Measurements from ENCODE around the gene IGF1R. TPM values are rescaled to one million over a fixed set of nuclear protein-coding genes. Genes with fewer than 3 reads are reported as not detected.
"Not testable (repeated sequence)": the region's sequence is repeated elsewhere in the genome, so short reads cannot be mapped to it uniquely, and the experiment has no call there.

IGF1R gene
- total RNA-seq, 1 experiment from 2014 or later = 125 TPM

DNA sequence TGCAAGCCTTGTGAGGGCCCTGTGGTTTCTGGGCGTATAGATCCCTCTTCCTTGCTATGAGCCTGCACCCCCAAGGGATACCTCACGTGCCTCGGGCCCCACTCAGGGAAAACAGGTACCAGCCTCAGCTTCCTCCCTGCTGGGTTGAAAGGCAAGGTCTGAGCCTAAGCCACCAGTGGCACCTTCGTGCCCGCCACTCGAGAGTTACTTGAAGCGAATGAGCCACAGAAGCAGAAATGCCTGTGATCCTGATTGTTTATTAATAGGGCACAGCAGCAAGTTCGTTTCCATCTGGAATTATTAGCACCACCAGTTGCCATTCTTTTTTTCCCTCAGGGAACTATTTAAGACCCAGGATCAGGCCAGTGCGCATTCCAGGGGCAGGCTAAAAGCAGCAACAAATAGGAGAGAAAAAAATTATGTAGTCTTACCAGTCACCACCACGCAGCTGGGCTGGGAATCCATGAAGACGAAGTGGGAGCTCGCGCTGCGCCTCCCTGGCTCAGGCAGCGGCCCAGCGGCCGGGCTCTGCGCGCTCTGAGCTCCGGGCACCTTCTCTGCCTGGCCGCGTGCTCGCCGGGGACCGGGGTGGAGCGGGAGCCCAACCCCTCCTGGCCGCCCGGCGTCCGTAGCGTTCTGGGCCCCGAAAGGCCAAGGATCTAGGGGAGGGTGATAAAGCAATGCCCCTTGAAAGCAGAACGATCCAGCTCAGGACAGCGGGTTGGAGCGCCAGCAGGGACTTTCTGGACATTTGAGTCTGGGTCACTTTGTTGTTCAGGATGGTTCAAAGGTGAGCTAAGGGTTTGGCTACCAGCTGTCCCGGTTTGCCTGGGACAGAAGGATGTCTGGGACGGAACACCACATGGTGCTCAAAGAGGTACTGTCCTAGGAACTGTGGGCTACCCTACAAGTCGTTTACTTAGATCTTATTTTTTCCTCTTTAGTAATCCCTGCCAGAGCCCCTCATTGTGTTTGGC, 356.9 kb downstream of the IGF1R start:
- DNase-seq (ENCODE audit: low spot score) (peak; percentile 28), ATAC-seq (peak; percentile 87)
- H3K4me3 Mint-ChIP-seq; H3K4me1 Mint-ChIP-seq; H3K27me3 Mint-ChIP-seq (ENCODE audit: low read depth); H3K27ac Mint-ChIP-seq; H3K36me3 Mint-ChIP-seq; POLR2A ChIA-PET: not testable (repeated sequence)
- CTCF ChIA-PET = interaction anchor here (0.6 to 1.6 kb wide), 5 partner anchors 9 to 72 kb away, joined by 3 to 8 read pairs (median 4); no protein-coding TSS in a partner anchor
- H3K9me3 Mint-ChIP-seq = peaks cover 12% of the 10 kb centered on the region
- TF ChIP-seq, protein P1, sequence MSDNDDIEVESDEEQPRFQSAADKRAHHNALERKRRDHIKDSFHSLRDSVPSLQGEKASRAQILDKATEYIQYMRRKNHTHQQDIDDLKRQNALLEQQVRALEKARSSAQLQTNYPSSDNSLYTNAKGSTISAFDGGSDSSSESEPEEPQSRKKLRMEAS (CRISPR knock-in tag; IDR thresholded peaks at IDR 0.05) = peak; percentile 39; the same call in 1 of the 2 replicates

DNA sequence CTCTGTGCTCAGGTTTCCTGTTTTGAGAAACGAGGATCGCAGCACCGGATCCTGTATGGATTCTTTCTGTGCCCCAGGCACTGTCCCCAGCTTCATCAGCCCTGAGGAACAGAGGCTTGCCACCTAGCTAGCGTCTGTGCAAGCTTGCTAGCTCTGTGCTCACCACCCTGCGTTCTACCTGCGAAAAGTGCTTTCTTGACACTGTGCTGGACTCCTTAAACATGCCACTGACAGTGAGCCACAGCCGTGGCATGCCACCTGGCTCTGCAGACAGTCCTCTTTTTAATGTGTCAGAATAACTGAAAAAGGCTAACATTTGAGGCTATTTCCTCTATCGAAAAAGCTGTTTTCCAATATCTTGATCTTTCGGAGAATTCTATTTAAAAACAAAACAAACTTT, 357.8 kb downstream of the IGF1R start:
- peak overlapping the region; percentile 36; the same call in 1 of the 2 replicates for H3K27ac Mint-ChIP-seq

More for the DNA sequence above, 357.8 kb downstream of the IGF1R start:
- TF ChIP-seq, protein P2, sequence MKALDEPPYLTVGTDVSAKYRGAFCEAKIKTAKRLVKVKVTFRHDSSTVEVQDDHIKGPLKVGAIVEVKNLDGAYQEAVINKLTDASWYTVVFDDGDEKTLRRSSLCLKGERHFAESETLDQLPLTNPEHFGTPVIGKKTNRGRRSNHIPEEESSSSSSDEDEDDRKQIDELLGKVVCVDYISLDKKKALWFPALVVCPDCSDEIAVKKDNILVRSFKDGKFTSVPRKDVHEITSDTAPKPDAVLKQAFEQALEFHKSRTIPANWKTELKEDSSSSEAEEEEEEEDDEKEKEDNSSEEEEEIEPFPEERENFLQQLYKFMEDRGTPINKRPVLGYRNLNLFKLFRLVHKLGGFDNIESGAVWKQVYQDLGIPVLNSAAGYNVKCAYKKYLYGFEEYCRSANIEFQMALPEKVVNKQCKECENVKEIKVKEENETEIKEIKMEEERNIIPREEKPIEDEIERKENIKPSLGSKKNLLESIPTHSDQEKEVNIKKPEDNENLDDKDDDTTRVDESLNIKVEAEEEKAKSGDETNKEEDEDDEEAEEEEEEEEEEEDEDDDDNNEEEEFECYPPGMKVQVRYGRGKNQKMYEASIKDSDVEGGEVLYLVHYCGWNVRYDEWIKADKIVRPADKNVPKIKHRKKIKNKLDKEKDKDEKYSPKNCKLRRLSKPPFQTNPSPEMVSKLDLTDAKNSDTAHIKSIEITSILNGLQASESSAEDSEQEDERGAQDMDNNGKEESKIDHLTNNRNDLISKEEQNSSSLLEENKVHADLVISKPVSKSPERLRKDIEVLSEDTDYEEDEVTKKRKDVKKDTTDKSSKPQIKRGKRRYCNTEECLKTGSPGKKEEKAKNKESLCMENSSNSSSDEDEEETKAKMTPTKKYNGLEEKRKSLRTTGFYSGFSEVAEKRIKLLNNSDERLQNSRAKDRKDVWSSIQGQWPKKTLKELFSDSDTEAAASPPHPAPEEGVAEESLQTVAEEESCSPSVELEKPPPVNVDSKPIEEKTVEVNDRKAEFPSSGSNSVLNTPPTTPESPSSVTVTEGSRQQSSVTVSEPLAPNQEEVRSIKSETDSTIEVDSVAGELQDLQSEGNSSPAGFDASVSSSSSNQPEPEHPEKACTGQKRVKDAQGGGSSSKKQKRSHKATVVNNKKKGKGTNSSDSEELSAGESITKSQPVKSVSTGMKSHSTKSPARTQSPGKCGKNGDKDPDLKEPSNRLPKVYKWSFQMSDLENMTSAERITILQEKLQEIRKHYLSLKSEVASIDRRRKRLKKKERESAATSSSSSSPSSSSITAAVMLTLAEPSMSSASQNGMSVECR (CRISPR knock-in tag; IDR thresholded peaks at IDR 0.05; ENCODE audit: borderline replicate concordance) = no peak
- no peak for TF ChIP-seq NR1H2 (CRISPR knock-in tag; IDR thresholded peaks at IDR 0.05)
- TF ChIP-seq FOXJ3 (CRISPR knock-in tag; IDR thresholded peaks at IDR 0.05; ENCODE audit: borderline replicate concordance) = no peak
- TF ChIP-seq ZNF317 (CRISPR knock-in tag; IDR thresholded peaks at IDR 0.05; ENCODE audit: borderline replicate concordance, low read depth) = no peak
- TF ChIP-seq RORB (CRISPR knock-in tag; IDR thresholded peaks at IDR 0.05) = no peak
- no peak for TF ChIP-seq ZNF219 (CRISPR knock-in tag; IDR thresholded peaks at IDR 0.05; ENCODE audit: borderline replicate concordance)
- TF ChIP-seq JAZF1 (CRISPR knock-in tag; IDR thresholded peaks at IDR 0.05) = no peak
- no peak for TF ChIP-seq TCF7 (CRISPR knock-in tag; IDR thresholded peaks at IDR 0.05; ENCODE audit: low read depth)
- no peak for TF ChIP-seq ZBTB21 (CRISPR knock-in tag; IDR thresholded peaks at IDR 0.05; ENCODE audit: borderline replicate concordance)
- no peak for TF ChIP-seq CREB1 (CRISPR knock-in tag; IDR thresholded peaks at IDR 0.05)
- TF ChIP-seq NFATC4 (CRISPR knock-in tag; IDR thresholded peaks at IDR 0.05) = no peak
- TF ChIP-seq RELA (CRISPR knock-in tag; IDR thresholded peaks at IDR 0.05; ENCODE audit: borderline replicate concordance) = no peak
- TF ChIP-seq, protein P3, sequence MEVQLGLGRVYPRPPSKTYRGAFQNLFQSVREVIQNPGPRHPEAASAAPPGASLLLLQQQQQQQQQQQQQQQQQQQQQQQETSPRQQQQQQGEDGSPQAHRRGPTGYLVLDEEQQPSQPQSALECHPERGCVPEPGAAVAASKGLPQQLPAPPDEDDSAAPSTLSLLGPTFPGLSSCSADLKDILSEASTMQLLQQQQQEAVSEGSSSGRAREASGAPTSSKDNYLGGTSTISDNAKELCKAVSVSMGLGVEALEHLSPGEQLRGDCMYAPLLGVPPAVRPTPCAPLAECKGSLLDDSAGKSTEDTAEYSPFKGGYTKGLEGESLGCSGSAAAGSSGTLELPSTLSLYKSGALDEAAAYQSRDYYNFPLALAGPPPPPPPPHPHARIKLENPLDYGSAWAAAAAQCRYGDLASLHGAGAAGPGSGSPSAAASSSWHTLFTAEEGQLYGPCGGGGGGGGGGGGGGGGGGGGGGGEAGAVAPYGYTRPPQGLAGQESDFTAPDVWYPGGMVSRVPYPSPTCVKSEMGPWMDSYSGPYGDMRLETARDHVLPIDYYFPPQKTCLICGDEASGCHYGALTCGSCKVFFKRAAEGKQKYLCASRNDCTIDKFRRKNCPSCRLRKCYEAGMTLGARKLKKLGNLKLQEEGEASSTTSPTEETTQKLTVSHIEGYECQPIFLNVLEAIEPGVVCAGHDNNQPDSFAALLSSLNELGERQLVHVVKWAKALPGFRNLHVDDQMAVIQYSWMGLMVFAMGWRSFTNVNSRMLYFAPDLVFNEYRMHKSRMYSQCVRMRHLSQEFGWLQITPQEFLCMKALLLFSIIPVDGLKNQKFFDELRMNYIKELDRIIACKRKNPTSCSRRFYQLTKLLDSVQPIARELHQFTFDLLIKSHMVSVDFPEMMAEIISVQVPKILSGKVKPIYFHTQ (CRISPR knock-in tag; IDR thresholded peaks at IDR 0.05) = no peak
- TF ChIP-seq, protein P4, sequence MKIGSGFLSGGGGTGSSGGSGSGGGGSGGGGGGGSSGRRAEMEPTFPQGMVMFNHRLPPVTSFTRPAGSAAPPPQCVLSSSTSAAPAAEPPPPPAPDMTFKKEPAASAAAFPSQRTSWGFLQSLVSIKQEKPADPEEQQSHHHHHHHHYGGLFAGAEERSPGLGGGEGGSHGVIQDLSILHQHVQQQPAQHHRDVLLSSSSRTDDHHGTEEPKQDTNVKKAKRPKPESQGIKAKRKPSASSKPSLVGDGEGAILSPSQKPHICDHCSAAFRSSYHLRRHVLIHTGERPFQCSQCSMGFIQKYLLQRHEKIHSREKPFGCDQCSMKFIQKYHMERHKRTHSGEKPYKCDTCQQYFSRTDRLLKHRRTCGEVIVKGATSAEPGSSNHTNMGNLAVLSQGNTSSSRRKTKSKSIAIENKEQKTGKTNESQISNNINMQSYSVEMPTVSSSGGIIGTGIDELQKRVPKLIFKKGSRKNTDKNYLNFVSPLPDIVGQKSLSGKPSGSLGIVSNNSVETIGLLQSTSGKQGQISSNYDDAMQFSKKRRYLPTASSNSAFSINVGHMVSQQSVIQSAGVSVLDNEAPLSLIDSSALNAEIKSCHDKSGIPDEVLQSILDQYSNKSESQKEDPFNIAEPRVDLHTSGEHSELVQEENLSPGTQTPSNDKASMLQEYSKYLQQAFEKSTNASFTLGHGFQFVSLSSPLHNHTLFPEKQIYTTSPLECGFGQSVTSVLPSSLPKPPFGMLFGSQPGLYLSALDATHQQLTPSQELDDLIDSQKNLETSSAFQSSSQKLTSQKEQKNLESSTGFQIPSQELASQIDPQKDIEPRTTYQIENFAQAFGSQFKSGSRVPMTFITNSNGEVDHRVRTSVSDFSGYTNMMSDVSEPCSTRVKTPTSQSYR (CRISPR knock-in tag; IDR thresholded peaks at IDR 0.05) = no peak
- TF ChIP-seq, protein P5, sequence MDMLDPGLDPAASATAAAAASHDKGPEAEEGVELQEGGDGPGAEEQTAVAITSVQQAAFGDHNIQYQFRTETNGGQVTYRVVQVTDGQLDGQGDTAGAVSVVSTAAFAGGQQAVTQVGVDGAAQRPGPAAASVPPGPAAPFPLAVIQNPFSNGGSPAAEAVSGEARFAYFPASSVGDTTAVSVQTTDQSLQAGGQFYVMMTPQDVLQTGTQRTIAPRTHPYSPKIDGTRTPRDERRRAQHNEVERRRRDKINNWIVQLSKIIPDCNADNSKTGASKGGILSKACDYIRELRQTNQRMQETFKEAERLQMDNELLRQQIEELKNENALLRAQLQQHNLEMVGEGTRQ (CRISPR knock-in tag; IDR thresholded peaks at IDR 0.05) = no peak
- TF ChIP-seq ESRRA (CRISPR knock-in tag; IDR thresholded peaks at IDR 0.05; ENCODE audit: borderline replicate concordance) = no peak
- no peak for TF ChIP-seq TEAD1 (CRISPR knock-in tag; IDR thresholded peaks at IDR 0.05)
- TF ChIP-seq, protein P1 (CRISPR knock-in tag; IDR thresholded peaks at IDR 0.05) = no peak
- H3K4me1 Mint-ChIP-seq = no peaks in the 10 kb centered on the region
- POLR2A ChIA-PET = no interaction called here
- H3K36me3 Mint-ChIP-seq = peaks cover 4% of the 10 kb centered on the region
- peaks cover 7% of the 10 kb centered on the region for H3K9me3 Mint-ChIP-seq
- no peaks in the 10 kb centered on the region for H3K27me3 Mint-ChIP-seq (ENCODE audit: low read depth)
- ATAC-seq = no peak
- CTCF ChIA-PET = interaction anchor here (1.1 to 1.6 kb wide), 3 partner anchors 8 to 70 kb away, joined by 4 to 8 read pairs (median 4); no protein-coding TSS in a partner anchor
- DNase-seq (ENCODE audit: low spot score) = no peak
- no peak overlapping the region for H3K4me3 Mint-ChIP-seq

Data from WTC11 (cell line).